BJ (cell line): ENCODE measurements around the gene NUAK2. TPM values are rescaled to one million over a fixed set of nuclear protein-coding genes. Genes with fewer than 3 reads are reported as not detected.

Experiments
- CTCF ChIA-PET: fragments of 350-600 bp; formaldehyde crosslinking; extraction: SDS; loops from one replicate; lab custom pipeline; 2021; ENCODE audit warnings: antibody characterized with exemption, inconsistent platforms; lab: Yijun Ruan, JAX
- POLR2A ChIA-PET: fragments of 300-600 bp; sonication (Branson Sonifier 250); formaldehyde crosslinking; extraction: SDS; loops from one replicate; lab custom pipeline; 2021; ENCODE audit warnings: antibody characterized with exemption; lab: Charles Lee
- DNase-seq: peaks from one replicate; pipeline ENCODE4 v3.0.0-alpha.2; 2011; ENCODE audit warnings: low read depth
- H3K27me3 ChIP-seq: 2 replicates; pipeline ENCODE4 v1.6.0; 2011; ENCODE audit warnings: low read length; ENCODE audit not compliant: control insufficient read depth, insufficient read depth
- H3K36me3 ChIP-seq: 2 replicates; pipeline ENCODE4 v1.5.1; 2011; ENCODE audit warnings: low read length; ENCODE audit not compliant: control insufficient read depth, insufficient read depth
- H3K4me3 ChIP-seq: 2 replicates; pipeline ENCODE4 v1.5.1; 2011; ENCODE audit warnings: low read depth, mild to moderate bottlenecking, control low read depth, low read length
- polyA plus RNA-seq: library from polyadenylated mRNA; depleted of rRNA; stranded (reverse); fragments of >200 nt; gene quantifications from 2 replicates; pipeline ENCODE4 v1.2.3, GENCODE V29; 2011
- TF ChIP-seq, protein P1 (sequence below): IDR thresholded peaks from 2 replicates; pipeline ENCODE4 v1.5.1; 2011; ENCODE audit warnings: low read depth, mild to moderate bottlenecking, control low read depth, inconsistent platforms, low read length, moderate library complexity; ENCODE audit not compliant: insufficient read depth

NUAK2 gene
- polyA plus RNA-seq, 1 experiment: 5.8 TPM

DNA sequence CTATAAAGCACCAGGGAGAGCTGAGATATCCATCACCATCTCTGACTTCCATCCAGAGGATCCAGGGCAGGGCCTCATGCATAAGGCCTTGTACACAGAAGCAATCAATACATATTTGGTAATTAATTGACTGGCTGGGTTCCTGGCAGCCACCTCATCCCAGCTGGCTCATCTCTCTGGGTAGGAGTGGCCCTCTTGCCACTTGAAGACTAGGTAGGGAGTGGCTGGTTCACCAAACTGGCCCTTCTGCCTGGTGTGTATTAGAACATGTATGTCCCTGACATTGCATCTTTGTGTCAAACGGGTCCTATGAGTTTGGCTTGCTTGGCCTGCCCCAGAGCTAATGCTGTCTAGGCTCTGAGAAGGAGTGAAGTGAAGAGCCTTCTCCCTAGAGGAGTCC lies 11.8 kb downstream of the NUAK2 start:
- ChIA-PET POLR2A (no interaction called here), CTCF (interaction anchor here (1.1 to 3.5 kb wide), 2 partner anchors 12 to 36 kb away, joined by 6 to 14 read pairs; partner anchors contain the start of gene NUAK2)
- TF ChIP-seq, protein P1, sequence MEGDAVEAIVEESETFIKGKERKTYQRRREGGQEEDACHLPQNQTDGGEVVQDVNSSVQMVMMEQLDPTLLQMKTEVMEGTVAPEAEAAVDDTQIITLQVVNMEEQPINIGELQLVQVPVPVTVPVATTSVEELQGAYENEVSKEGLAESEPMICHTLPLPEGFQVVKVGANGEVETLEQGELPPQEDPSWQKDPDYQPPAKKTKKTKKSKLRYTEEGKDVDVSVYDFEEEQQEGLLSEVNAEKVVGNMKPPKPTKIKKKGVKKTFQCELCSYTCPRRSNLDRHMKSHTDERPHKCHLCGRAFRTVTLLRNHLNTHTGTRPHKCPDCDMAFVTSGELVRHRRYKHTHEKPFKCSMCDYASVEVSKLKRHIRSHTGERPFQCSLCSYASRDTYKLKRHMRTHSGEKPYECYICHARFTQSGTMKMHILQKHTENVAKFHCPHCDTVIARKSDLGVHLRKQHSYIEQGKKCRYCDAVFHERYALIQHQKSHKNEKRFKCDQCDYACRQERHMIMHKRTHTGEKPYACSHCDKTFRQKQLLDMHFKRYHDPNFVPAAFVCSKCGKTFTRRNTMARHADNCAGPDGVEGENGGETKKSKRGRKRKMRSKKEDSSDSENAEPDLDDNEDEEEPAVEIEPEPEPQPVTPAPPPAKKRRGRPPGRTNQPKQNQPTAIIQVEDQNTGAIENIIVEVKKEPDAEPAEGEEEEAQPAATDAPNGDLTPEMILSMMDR: no peak
- peaks cover 50% of the 10 kb centered on the region for H3K36me3 ChIP-seq
- DNase-seq: no peak
- no peak overlapping the region for H3K4me3 ChIP-seq
- no peaks in the 10 kb centered on the region for H3K27me3 ChIP-seq

DNA sequence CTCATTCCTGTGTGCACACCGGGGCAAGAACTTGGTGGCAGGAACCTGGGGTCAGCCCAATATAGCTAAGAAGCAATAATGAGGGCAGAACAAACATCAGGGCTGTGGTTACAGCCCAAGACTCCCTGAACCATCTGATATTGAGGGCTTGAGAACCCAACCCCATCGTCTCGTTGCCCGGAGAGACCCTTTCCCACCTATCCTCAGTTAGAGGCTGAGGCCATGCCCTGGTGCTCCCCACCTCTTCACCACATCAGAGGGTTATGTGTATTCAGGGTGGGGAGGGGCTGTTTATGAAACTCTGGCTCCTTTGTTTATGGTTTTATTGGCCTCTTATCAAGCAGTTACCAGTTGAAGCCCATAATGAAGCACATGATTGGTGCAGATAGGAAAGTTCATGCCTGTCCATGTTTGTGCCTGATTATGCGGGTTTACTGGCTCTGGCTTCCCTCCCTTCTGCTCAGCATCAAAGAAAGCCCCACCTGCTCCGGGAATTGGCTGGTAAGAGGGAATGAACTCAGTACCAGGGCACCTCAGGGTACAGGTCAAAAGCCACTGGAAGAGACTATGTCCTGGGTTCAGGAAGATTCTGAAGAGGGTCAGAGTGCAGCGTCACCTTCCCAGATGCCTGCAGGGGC lies 14.5 kb downstream of the NUAK2 start:
- TF ChIP-seq, protein P1: no peak
- peaks cover 66% of the 10 kb centered on the region for H3K36me3 ChIP-seq
- H3K4me3 ChIP-seq: no peak overlapping the region
- ChIA-PET CTCF (interaction anchor here (0.7 to 1.6 kb wide), 5 partner anchors 11 to 51 kb away, joined by 3 to 5 read pairs (median 3); no protein-coding TSS in a partner anchor), POLR2A (no interaction called here)
- no peak for DNase-seq
- no peaks in the 10 kb centered on the region for H3K27me3 ChIP-seq

DNA sequence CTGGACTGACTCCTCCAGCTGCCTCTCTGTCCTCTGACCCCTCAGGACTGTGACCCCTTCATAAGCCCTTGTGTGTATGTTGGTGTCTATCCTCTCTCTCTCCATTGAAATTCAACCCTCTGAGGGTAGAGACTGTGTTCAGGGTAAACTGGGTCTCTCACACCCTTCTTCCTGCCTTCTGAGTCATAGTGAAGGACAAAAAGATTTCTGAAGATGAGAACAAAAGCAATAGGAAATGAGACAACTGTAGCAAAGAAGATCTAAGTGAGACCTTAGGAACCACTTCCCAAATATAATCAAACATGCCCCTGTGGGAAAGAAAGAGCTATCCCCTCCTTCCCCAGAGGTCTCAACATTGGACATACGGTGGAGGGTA lies 16.9 kb downstream of the NUAK2 start:
- TF ChIP-seq, protein P1: no peak
- no peak for DNase-seq
- H3K27me3 ChIP-seq: no peaks in the 10 kb centered on the region
- POLR2A ChIA-PET: no interaction called here
- CTCF ChIA-PET: interaction anchor here (2.4 to 2.6 kb wide), 2 partner anchors 21 to 31 kb away, joined by 10 to 14 read pairs; no protein-coding TSS in a partner anchor
- peaks cover 47% of the 10 kb centered on the region for H3K36me3 ChIP-seq
- H3K4me3 ChIP-seq: no peak overlapping the region

DNA sequence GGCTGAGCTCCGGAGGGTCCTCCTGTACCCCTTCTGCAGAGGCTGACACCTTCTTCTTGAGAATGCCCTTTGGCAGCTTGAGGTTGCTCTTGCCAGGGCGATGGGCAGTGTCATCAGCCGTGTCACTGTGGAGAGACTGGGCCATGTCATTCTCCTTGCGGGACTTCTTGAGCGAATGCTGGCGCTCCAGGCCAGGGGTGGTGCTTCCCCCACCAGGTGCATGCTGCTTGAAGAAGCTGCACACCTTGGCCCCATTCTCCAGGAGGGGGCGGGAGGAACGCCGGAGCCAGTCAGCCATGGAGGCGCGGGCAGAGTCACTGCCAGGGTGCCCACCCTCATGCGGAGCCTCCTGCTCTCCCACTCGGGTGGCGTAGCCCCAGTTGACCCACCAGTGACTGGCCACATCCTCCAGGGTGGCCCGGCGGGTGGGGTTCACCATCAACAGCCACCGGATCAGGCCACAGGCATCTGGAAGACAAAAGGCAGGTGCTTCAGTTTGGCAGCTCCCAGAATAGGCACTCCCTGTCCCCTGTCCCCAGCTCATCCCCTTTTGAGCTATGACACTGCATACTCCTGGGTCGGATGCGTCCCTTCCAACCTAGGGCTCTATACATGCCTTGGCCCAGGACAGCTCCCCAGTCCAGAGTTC lies 17.4 kb downstream of the NUAK2 start:
- CTCF ChIA-PET: interaction anchor here (0.8 to 2.6 kb wide), 5 partner anchors 14 to 32 kb away, joined by 3 to 14 read pairs (median 5); no protein-coding TSS in a partner anchor
- Histone ChIP-seq H3K4me3 (no peak overlapping the region), H3K36me3 (peaks cover 45% of the 10 kb centered on the region), H3K27me3 (no peaks in the 10 kb centered on the region)
- POLR2A ChIA-PET: no interaction called here
- no peak for DNase-seq
- TF ChIP-seq, protein P1: no peak

DNA sequence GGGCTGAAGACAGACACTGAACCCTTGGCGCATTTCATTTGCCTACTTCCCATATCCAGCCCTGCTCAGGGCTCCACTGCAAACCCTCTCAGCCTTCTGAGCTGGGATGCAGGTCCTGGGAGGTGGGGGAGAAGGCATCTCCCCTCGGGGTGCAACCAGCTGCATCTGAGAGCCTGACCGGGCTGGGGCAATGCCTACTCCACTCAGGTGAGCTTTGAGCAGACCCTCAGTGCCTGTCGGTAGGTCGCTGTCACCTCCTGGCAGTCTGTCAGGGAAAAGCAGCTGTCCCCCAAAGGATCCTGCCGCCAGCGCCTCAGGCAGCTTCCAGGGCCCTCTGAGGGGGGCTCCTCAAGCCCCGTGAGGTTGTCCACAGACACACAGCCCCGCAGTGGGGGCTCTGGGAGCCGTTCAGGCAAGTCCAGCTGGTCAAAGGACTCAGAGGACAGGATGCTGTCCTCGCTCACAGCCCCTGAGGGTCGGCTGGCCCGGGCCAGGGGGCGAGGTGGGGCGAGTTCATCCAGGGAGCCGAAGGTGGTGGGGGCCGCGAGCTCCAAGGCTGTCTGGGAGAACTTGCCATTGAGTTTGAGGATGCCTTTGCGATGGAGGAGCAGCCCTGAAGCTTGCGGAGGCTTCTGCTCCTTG lies 18.2 kb downstream of the NUAK2 start:
- Histone ChIP-seq H3K36me3 (peaks cover 41% of the 10 kb centered on the region), H3K27me3 (no peaks in the 10 kb centered on the region), H3K4me3 (no peak overlapping the region)
- DNase-seq: no peak
- ChIA-PET POLR2A (no interaction called here), CTCF (interaction anchor here (0.7 to 2.6 kb wide), 6 partner anchors 15 to 75 kb away, joined by 3 to 14 read pairs (median 4); no protein-coding TSS in a partner anchor)
- TF ChIP-seq, protein P1: no peak
